GM10248 (cell line): Measurements from ENCODE around the gene KDM6A.

Experiments used
- CTCF ChIA-PET: fragments of 300-600 bp; sonication (Branson Sonifier 250); formaldehyde crosslinking; extraction: SDS; loops from one replicate; lab custom pipeline; 2021; ENCODE audit warnings: antibody characterized with exemption; lab: Yijun Ruan, JAX
- POLR2A ChIA-PET: fragments of 350-650 bp; sonication (Branson Sonifier 250); formaldehyde crosslinking; extraction: SDS; loops from one replicate; lab custom pipeline; 2020; ENCODE audit warnings: antibody characterized with exemption; lab: Yijun Ruan, JAX
- DNase-seq: peaks from one replicate; pipeline ENCODE4 v3.0.0; 2012; ENCODE audit errors: extremely low spot score
- TF ChIP-seq, protein P1 (sequence below): IDR thresholded peaks from 2 replicates; pipeline ENCODE4 v1.5.1; 2012; ENCODE audit warnings: mild to moderate bottlenecking, low read depth; ENCODE audit errors: extremely low read depth, missing control alignments, control extremely low read depth

The KDM6A gene

DNA sequence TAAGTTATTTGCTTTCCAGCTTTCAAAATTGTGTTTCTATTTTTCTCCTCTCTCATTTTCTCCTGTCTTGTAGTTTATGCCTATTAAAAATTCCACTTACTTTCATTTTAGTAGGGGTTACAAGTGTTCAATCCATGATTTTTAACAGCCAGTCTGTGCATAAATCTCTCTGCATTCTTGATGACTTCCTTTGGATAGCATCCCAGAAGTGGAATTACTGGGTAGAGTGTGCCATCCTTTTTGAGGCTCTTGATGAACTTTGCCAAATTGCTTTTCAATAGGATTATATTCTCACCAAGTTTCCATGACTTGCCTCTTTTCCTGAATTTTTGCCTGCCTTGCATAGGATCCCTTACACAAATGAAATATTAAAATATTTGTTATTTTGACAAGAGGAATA, 269.2 kb downstream of the KDM6A start:
- no peak for DNase-seq
- ChIA-PET CTCF (no interaction called here), POLR2A (no interaction called here)
- TF ChIP-seq, protein P1, sequence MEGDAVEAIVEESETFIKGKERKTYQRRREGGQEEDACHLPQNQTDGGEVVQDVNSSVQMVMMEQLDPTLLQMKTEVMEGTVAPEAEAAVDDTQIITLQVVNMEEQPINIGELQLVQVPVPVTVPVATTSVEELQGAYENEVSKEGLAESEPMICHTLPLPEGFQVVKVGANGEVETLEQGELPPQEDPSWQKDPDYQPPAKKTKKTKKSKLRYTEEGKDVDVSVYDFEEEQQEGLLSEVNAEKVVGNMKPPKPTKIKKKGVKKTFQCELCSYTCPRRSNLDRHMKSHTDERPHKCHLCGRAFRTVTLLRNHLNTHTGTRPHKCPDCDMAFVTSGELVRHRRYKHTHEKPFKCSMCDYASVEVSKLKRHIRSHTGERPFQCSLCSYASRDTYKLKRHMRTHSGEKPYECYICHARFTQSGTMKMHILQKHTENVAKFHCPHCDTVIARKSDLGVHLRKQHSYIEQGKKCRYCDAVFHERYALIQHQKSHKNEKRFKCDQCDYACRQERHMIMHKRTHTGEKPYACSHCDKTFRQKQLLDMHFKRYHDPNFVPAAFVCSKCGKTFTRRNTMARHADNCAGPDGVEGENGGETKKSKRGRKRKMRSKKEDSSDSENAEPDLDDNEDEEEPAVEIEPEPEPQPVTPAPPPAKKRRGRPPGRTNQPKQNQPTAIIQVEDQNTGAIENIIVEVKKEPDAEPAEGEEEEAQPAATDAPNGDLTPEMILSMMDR: no peak

DNA sequence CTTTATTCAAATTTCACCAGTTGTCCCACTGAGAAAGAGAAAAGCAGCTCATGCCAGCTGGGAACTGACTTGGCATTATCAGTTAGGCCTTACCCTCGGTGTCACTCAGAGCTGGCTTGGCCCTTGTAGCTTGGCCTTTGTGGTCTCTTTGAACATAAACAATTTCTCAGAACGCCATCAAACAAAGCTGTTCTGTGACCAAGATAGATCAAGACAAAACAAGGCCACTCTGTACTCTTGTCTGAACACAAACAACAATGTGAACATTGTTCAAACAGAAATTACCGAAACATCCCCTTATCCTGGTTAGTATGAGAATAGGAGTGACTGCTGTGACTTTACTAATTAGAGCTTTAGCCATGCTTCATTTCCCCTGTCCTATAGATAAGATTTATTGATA, 270.5 kb downstream of the KDM6A start:
- no peak for DNase-seq
- TF ChIP-seq, protein P1: no peak
- CTCF ChIA-PET: no interaction called here
- POLR2A ChIA-PET: no interaction called here

DNA sequence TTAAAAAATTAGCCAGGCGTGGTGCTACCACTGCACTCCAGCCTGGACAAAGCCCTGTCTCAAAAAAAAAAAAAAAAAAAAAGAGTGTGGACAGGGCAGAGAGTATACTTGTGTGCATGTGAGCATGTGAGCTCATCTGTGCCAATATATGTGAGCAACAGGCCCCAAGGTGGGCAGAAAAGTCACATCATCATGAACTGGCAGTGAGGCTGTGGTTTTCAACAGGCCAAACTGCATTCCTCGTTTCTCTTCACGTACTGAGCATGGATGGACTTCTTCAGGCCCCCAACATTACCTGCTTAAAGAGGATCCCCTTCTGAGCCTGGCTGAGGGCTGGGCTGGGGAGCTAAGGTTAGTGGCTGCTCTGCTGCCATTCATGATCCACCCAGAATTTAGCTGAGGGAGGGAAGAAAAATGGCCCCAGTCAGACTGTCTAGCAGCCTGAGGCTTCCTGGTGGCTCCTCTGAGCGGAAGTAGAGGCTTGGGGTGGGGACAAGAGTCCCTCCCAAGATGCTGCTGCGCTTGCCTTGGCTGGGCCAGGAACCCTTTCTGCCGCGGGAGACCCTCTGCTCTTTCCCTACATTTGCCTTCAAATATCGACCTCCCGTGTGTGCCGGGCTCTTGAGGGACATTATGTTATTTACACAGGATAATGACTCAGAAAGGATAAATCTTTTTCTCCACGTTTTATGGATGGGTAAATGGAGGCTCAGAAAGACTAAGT, 272.7 kb downstream of the KDM6A start:
- ChIA-PET CTCF (no interaction called here), POLR2A (no interaction called here)
- no peak for DNase-seq
- TF ChIP-seq, protein P1: no peak

DNA sequence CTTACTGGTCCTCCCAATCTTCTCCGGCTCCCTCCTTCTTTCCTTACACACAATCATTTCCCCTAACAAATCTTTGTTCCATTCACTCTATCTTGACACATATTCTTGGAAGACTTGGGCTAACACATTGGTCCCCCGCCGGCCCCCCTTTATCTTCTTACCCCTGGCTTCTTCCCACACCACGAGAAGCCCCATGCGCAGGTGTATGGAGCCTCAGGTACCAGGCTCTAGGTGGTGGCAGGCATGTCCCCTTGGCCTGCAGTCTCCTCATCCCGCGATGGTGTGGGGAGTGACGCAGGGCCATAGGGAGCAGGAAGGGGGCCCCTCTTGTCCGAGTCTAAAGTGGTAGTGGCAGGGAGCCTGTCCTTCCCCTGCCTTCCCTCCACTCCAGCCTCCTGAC, 277.8 kb downstream of the KDM6A start:
- ChIA-PET CTCF (no interaction called here), POLR2A (no interaction called here)
- TF ChIP-seq, protein P1: no peak
- DNase-seq: no peak

DNA sequence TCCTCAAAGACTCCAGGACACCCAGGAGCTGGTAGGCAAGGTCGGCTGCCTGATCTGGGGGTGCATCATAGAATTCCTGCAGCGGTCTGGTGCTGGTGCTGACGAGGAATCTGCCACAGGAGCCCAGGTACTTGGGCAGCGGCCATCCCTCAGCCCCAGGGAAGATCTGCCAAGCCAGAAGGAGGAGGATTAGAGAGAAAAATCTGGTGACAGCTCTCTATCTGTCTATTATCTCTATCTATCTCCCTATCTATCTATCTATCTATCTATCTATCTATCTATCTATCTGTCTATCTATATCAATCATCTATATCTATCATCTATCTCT, 281.0 kb downstream of the KDM6A start:
- DNase-seq: no peak
- ChIA-PET POLR2A (no interaction called here), CTCF (no interaction called here)
- TF ChIP-seq, protein P1: no peak

DNA sequence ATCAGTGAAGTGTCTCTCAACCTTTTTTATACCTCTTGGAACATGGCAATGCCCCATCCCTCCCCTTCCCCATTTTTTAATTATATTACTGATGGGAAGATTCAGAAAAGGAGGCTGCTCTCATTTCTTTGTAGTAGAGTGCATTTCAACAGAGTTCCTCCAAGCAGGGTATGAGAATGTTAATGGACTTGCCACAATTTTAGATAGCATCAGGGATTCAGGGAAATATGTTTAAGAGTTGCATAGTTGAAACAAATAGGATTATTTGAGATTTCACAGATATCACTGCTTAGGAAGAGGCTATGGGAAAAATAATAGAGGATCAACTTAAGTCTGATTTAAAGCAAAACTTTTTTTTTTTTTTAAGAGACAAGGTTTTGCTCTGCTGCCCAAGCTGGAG, 281.5 kb downstream of the KDM6A start:
- TF ChIP-seq, protein P1: no peak
- no peak for DNase-seq
- CTCF ChIA-PET: no interaction called here
- POLR2A ChIA-PET: no interaction called here
